ENCODE results near the gene AFAP1. TPM values are rescaled to one million over a fixed set of nuclear protein-coding genes. Genes with fewer than 3 reads are reported as not detected.

AFAP1 gene
- total RNA-seq, 1 donor from 2014 or later = 28.7 TPM

DNA sequence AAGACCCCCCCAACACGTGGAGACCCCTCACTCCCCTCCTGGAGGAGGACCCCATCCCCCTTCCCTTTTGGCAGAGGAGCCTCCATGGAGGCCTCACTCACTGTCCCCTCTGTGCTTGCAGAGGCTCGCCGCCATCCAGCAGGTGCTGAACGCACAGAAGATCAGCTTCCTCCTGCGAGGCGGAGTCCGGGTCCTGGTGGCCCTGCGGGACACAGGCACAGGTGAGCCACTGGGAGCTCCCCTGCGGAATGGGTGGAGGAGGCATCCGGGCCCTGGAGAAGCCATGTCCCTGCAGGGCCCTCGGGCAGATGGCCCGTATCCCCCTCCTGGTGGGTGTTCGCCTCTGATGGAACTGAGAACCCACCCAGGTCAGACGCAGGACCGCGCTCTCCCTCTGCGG, 206.5 kb downstream of the AFAP1 start:
- DNase-seq (no peak), ATAC-seq (no peak)
- Histone ChIP-seq H3K4me3 (no peak overlapping the region), H3K36me3 (no peaks in the 10 kb centered on the region), H3K27ac (no peak overlapping the region), H3K9me3 (no peaks in the 10 kb centered on the region), H3K4me1 (no peaks in the 10 kb centered on the region), H3K27me3 (no peaks in the 10 kb centered on the region)
- TF ChIP-seq, protein P1, sequence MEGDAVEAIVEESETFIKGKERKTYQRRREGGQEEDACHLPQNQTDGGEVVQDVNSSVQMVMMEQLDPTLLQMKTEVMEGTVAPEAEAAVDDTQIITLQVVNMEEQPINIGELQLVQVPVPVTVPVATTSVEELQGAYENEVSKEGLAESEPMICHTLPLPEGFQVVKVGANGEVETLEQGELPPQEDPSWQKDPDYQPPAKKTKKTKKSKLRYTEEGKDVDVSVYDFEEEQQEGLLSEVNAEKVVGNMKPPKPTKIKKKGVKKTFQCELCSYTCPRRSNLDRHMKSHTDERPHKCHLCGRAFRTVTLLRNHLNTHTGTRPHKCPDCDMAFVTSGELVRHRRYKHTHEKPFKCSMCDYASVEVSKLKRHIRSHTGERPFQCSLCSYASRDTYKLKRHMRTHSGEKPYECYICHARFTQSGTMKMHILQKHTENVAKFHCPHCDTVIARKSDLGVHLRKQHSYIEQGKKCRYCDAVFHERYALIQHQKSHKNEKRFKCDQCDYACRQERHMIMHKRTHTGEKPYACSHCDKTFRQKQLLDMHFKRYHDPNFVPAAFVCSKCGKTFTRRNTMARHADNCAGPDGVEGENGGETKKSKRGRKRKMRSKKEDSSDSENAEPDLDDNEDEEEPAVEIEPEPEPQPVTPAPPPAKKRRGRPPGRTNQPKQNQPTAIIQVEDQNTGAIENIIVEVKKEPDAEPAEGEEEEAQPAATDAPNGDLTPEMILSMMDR (IDR thresholded peaks at IDR 0.05) = no peak
- intact Hi-C loops (cut with DNase I) = no loop called here

DNA sequence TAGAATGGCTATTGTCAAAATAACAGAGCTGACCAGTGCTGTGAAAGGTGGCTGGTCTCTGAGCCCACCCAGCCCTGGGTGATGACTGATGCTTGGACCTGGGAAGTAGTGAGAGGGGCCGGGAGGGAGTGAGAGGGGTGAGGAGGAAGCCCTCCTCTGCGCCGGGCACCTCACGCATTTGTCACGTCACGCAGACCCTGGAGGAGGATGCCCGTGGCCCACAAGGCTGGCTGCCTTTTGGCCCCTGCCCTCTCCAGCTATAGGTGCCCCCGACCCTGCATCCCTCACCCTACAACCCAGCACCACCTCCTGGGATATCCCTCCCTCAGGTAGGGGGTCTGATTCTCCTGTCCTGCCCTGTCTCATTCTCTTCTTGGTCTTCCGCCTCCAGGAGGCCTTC, 207.4 kb downstream of the AFAP1 start:
- TF ChIP-seq, protein P1 (IDR thresholded peaks at IDR 0.05) = no peak
- H3K4me1 ChIP-seq = no peaks in the 10 kb centered on the region
- no peak overlapping the region for H3K27ac ChIP-seq
- DNase-seq (no peak), ATAC-seq (no peak)
- H3K9me3 ChIP-seq = no peaks in the 10 kb centered on the region
- H3K36me3 ChIP-seq = no peaks in the 10 kb centered on the region
- intact Hi-C loops (cut with DNase I) = no loop called here
- no peaks in the 10 kb centered on the region for H3K27me3 ChIP-seq
- H3K4me3 ChIP-seq = no peak overlapping the region

DNA sequence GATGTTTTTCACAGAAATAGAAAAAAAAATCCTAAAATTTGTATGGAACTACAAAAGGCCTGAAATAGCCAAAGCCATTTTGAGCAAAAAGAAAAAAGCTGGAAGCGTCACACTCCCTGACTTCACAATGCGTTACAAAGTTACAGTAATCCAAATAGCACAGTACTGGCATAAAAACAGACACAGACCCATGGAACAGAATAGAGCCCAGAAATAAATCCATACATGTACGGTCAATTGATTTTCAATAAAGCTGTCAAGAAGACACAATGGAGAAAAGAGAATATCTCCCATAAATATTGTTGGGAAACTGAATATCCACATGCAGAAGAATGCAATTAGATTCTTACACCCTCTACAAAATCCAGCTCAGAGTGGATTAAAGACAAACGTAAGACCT, 208.2 kb downstream of the AFAP1 start:
- DNase-seq (no peak), ATAC-seq (no peak)
- Histone ChIP-seq H3K9me3 (no peaks in the 10 kb centered on the region), H3K27ac (no peak overlapping the region), H3K27me3 (no peaks in the 10 kb centered on the region), H3K36me3 (no peaks in the 10 kb centered on the region), H3K4me3 (no peak overlapping the region), H3K4me1 (no peaks in the 10 kb centered on the region)
- intact Hi-C loops (cut with DNase I) = no loop called here
- TF ChIP-seq, protein P1 (IDR thresholded peaks at IDR 0.05) = no peak

DNA sequence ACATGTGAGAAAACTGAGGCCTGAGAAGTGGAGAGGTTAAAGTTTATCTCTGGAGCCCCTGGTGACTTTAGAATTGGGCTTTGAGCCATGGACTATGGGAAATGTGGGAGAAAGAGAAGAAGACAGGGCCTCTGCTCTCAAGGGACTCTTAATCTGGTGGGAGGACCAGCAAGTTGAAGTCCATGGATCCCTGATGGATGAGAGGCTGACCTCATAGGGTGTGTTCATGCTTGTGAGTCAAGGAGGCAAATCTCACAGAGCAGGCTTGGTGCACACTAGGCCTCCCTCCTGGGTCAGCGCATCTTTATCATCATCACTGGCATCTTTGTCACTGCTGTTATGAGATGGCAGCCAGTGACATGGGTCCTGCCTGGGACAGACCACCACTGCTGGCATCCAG, 211.9 kb downstream of the AFAP1 start:
- H3K9me3 ChIP-seq = no peaks in the 10 kb centered on the region
- no peak for ATAC-seq
- H3K27me3 ChIP-seq = no peaks in the 10 kb centered on the region
- no peak overlapping the region for H3K27ac ChIP-seq
- intact Hi-C loops (cut with DNase I) = no loop called here
- H3K36me3 ChIP-seq = no peaks in the 10 kb centered on the region
- no peaks in the 10 kb centered on the region for H3K4me1 ChIP-seq
- no peak for DNase-seq
- TF ChIP-seq, protein P1 (IDR thresholded peaks at IDR 0.05) = no peak
- H3K4me3 ChIP-seq = no peak overlapping the region

DNA sequence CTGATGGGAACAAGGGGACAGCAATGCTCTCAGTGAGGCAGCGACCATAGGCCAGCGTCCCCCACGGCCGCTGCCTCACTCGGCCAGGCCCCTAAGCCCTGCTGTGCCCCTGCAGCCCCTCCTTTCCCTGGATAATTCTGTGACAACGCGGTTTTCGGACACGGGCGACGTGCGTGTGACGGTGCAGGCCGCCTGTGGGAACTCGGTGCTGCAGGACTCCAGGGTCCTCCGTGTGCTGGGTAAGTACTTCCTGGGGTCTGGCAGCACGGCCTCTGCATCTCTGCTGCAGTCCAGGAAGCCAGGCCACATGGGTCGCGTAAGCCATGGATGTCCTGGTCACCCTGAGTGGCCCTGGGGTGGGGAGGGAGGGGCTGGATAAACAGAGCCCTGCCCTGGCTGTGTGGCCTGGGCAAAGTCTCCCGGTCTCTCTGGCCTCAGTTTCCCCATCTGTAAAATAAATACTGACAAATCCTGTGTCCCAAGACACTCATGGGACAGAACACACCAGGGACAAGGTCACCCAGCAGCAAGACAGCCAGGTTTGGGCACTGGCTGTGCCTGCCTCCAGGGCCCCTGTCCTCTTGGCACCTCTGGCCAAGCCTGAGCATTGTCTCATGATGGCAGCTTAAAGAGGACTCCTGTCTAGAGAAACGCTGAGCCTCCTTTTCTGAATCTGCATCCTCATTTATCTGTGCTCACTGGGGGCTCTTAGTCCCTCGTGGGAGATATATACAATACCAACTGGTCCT, 212.8 kb downstream of the AFAP1 start:
- DNase-seq = no peak
- Histone ChIP-seq H3K27ac (no peak overlapping the region), H3K4me1 (no peaks in the 10 kb centered on the region), H3K36me3 (no peaks in the 10 kb centered on the region), H3K9me3 (no peaks in the 10 kb centered on the region), H3K4me3 (no peak overlapping the region), H3K27me3 (no peaks in the 10 kb centered on the region)
- ATAC-seq = no peak
- TF ChIP-seq, protein P1 (IDR thresholded peaks at IDR 0.05) = no peak
- intact Hi-C loops (cut with DNase I) = no loop called here

DNA sequence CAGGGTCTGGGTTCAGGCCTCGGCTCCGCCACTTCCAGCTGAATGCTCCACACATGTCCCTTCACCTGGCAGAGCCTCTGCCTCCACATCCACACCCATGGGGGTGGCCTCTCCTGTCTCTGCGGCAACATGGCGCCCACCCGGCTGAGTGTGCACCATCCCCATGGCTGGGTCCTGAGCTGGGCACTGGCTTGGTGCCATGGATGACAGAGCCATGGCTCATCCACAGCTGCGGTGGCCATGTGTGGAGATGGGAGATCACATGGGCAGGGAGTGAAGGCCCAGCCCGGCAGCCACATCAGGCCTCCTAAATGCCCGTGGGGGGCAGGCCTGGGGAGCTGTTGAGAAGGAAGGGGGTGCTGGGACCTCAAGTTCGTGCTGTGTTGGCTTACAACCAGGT, 213.7 kb downstream of the AFAP1 start:
- intact Hi-C loops (cut with DNase I) = no loop called here
- no peak overlapping the region for H3K27ac ChIP-seq
- TF ChIP-seq, protein P1 (IDR thresholded peaks at IDR 0.05) = no peak
- ATAC-seq (no peak), DNase-seq (no peak)
- no peak overlapping the region for H3K4me3 ChIP-seq
- no peaks in the 10 kb centered on the region for H3K4me1 ChIP-seq
- no peaks in the 10 kb centered on the region for H3K36me3 ChIP-seq
- no peaks in the 10 kb centered on the region for H3K9me3 ChIP-seq
- no peaks in the 10 kb centered on the region for H3K27me3 ChIP-seq
